CD14-positive monocyte (primary cell): ENCODE data around the gene NME7. TPM values are rescaled to one million over a fixed set of nuclear protein-coding genes. Genes with fewer than 3 reads are reported as not detected.

ENCODE experiments used
- DNase-seq, 3 donors: peaks; one replicate each; pipeline ENCODE4 v3.0.0-alpha.2; 2011 to 2022
- H2AFZ ChIP-seq: 2 replicates; pipeline ENCODE4 v1.6.0; 2012; ENCODE audit warnings: mild to moderate bottlenecking, low read depth, low read length, inconsistent platforms; ENCODE audit not compliant: insufficient read depth, poor library complexity, severe bottlenecking
- H3K27ac ChIP-seq, 2 donors: 1 replicate in 1 of 2; 2 replicates in 1 of 2; pipeline ENCODE4 v1.5.1; 2012 to 2013; ENCODE audit warnings: low read length in 2 of 2, control low read depth in 1 of 2, inconsistent platforms in 1 of 2, low read depth in 1 of 2, mild to moderate bottlenecking in 1 of 2
- H3K27me3 ChIP-seq, 2 donors: one replicate each; pipeline versions ENCODE4 v1.6.0 to v1.6.1; 2011 to 2013; ENCODE audit warnings: low read length in 2 of 2; ENCODE audit not compliant: control insufficient read depth in 2 of 2, insufficient read depth in 2 of 2
- H3K36me3 ChIP-seq, 2 donors: replicated peaks in 1 of 2; 1 replicate in 1 of 2; 2 replicates in 1 of 2; pipeline versions ENCODE4 v1.5.1 to v1.6.1; 2012 to 2013; ENCODE audit warnings: low read length in 2 of 2, control low read depth in 1 of 2, inconsistent platforms in 1 of 2, mild to moderate bottlenecking in 1 of 2; ENCODE audit not compliant: insufficient read depth in 2 of 2, control insufficient read depth in 1 of 2
- H3K4me1 ChIP-seq, 2 donors: 1 replicate in 1 of 2; 2 replicates in 1 of 2; pipeline versions ENCODE4 v1.5.1 to v1.6.1; 2012 to 2013; ENCODE audit warnings: low read length in 2 of 2, control low read depth in 1 of 2, inconsistent platforms in 1 of 2, mild to moderate bottlenecking in 1 of 2, moderate library complexity in 1 of 2; ENCODE audit not compliant: insufficient read depth in 2 of 2, control insufficient read depth in 1 of 2
- H3K4me2 ChIP-seq: replicated peaks from 2 replicates; pipeline ENCODE3; 2012; ENCODE audit warnings: low read length, moderate library complexity, mild to moderate bottlenecking; ENCODE audit not compliant: poor library complexity, severe bottlenecking; ENCODE audit errors: extremely low read depth
- H3K4me3 ChIP-seq, 3 experiments: fragments of 200-600 bp in 1 of 3; sonication (generic) in 1 of 3; replicated peaks in 1 of 3; 1 replicate in 2 of 3; 2 replicates in 1 of 3; pipeline ENCODE4 v1.5.1; 2011 to 2013; ENCODE audit warnings: low read length in 3 of 3, mild to moderate bottlenecking in 3 of 3, control low read depth in 2 of 3, low read depth in 2 of 3, inconsistent platforms in 1 of 3, moderate library complexity in 1 of 3
- H3K79me2 ChIP-seq: 2 replicates; pipeline ENCODE4 v1.6.0; 2012; ENCODE audit warnings: mild to moderate bottlenecking, control low read depth, inconsistent platforms, low read length, moderate library complexity; ENCODE audit not compliant: insufficient read depth
- H3K9ac ChIP-seq: 2 replicates; pipeline ENCODE4 v1.6.0; 2017; ENCODE audit warnings: low read length, mild to moderate bottlenecking; ENCODE audit not compliant: insufficient read depth, poor library complexity, severe bottlenecking
- H3K9me3 ChIP-seq, 2 donors: replicated peaks in 1 of 2; 1 replicate in 1 of 2; 2 replicates in 1 of 2; pipeline versions ENCODE4 v1.5.1 to v1.6.1; 2012 to 2013; ENCODE audit warnings: low read length in 2 of 2, control low read depth in 1 of 2; ENCODE audit not compliant: control insufficient read depth in 1 of 2, insufficient read depth in 1 of 2
- H4K20me1 ChIP-seq: 2 replicates; pipeline ENCODE4 v1.6.0; 2012; ENCODE audit warnings: mild to moderate bottlenecking, low read length, control low read depth, moderate library complexity; ENCODE audit not compliant: insufficient read depth
- H3K27ac Mint-ChIP-seq, 7 donors: one replicate each; pipeline ENCODE4 v1.8.0; 2020; ENCODE audit warnings: mild to moderate bottlenecking in 7 of 7, mixed read lengths in 7 of 7, moderate library complexity in 6 of 7, inconsistent platforms in 2 of 7
- H3K27me3 Mint-ChIP-seq, 3 donors: one replicate each; pipeline ENCODE4 v1.8.0; 2021 to 2022; ENCODE audit warnings: low read depth in 3 of 3, mild to moderate bottlenecking in 3 of 3, mixed read lengths in 3 of 3, moderate library complexity in 3 of 3, inconsistent platforms in 1 of 3
- H3K36me3 Mint-ChIP-seq, 2 donors: one replicate each; pipeline ENCODE4 v1.8.0; 2020; ENCODE audit warnings: mixed read lengths in 2 of 2, inconsistent platforms in 1 of 2, mild to moderate bottlenecking in 1 of 2
- H3K4me1 Mint-ChIP-seq: one replicate; pipeline ENCODE4 v1.8.0; 2020; ENCODE audit warnings: mild to moderate bottlenecking, mixed read lengths
- H3K4me3 Mint-ChIP-seq, 2 donors: one replicate each; pipeline ENCODE4 v1.8.0; 2020; ENCODE audit warnings: mild to moderate bottlenecking in 2 of 2, mixed read lengths in 2 of 2, moderate library complexity in 1 of 2
- H3K9me3 Mint-ChIP-seq, 7 donors: one replicate each; pipeline ENCODE4 v1.8.0; 2020 to 2022; ENCODE audit warnings: mixed read lengths in 7 of 7, mild to moderate bottlenecking in 6 of 7, moderate library complexity in 6 of 7, inconsistent platforms in 2 of 7
- WGBS: methylation state at CpG from one replicate; pipeline ENCODE4 v1.1.5; 2013; ENCODE audit warnings: missing lambda C conversion rate; ENCODE audit not compliant: insufficient coverage; 5-methylcytosine and 5-hydroxymethylcytosine counted together
- intact Hi-C, 2 donors: fragments of 100-400 bp; cut with micrococcal nuclease; formaldehyde crosslinking; loops; one replicate each; pipeline versions ENCODE4 v1.15.0 to v1.15.1; 2023
- polyA plus RNA-seq, 3 donors: library from polyadenylated mRNA; depleted of rRNA in 1 of 3; unstranded in 2 of 3; stranded (reverse) in 1 of 3; fragments of 300-500 nt in 2 of 3; fragments of >200 nt in 1 of 3; fragmentation: Illumina TruSeq in 2 of 3; gene quantifications; 1 replicate in 2 of 3; 2 replicates in 1 of 3; pipeline ENCODE4 v1.2.3, GENCODE V29; 2012 to 2021
- TF ChIP-seq, protein P1 (sequence below): fragments of 200-600 bp; IDR thresholded peaks from one replicate; pipeline ENCODE4 v1.8.0; 2022; ENCODE audit warnings: antibody characterized with exemption, mild to moderate bottlenecking

Gene NME7
- polyA plus RNA-seq, 3 donors = 3.5 to 8.0 (median 6.0) TPM

GRCh38 chr1:169330927-169331326, 36.7 kb downstream of the NME7 start:
- H3K9ac ChIP-seq = no peak overlapping the region
- no peak for DNase-seq
- peaks cover 11 to 14% of the 10 kb centered on the region in 2 donors for H3K4me1 ChIP-seq
- H3K4me2 ChIP-seq = no peak overlapping the region
- H3K36me3 Mint-ChIP-seq = peaks cover 0 to 4% of the 10 kb centered on the region in 2 donors
- no peak overlapping the region for H3K4me3 Mint-ChIP-seq
- H3K9me3 Mint-ChIP-seq = peaks cover 11 to 20% (median 15%) of the 10 kb centered on the region in 7 donors
- no peaks in the 10 kb centered on the region for H4K20me1 ChIP-seq
- H3K27me3 Mint-ChIP-seq = no peaks in the 10 kb centered on the region
- intact Hi-C loops = no loop called here
- no peak overlapping the region for H3K4me3 ChIP-seq
- no peak overlapping the region for H3K27ac ChIP-seq
- H3K79me2 ChIP-seq = no peaks in the 10 kb centered on the region
- no peak overlapping the region for H3K27ac Mint-ChIP-seq
- TF ChIP-seq, protein P1, sequence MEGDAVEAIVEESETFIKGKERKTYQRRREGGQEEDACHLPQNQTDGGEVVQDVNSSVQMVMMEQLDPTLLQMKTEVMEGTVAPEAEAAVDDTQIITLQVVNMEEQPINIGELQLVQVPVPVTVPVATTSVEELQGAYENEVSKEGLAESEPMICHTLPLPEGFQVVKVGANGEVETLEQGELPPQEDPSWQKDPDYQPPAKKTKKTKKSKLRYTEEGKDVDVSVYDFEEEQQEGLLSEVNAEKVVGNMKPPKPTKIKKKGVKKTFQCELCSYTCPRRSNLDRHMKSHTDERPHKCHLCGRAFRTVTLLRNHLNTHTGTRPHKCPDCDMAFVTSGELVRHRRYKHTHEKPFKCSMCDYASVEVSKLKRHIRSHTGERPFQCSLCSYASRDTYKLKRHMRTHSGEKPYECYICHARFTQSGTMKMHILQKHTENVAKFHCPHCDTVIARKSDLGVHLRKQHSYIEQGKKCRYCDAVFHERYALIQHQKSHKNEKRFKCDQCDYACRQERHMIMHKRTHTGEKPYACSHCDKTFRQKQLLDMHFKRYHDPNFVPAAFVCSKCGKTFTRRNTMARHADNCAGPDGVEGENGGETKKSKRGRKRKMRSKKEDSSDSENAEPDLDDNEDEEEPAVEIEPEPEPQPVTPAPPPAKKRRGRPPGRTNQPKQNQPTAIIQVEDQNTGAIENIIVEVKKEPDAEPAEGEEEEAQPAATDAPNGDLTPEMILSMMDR = no peak
- H3K9me3 ChIP-seq = peaks cover 0 to 4% of the 10 kb centered on the region in 2 donors
- no CpG with 5 or more reads among the region's 2 CpGs for WGBS
- H3K27me3 ChIP-seq = no peaks in the 10 kb centered on the region
- H2AFZ ChIP-seq = no peak overlapping the region
- no peaks in the 10 kb centered on the region for H3K36me3 ChIP-seq
- H3K4me1 Mint-ChIP-seq = peaks cover 12% of the 10 kb centered on the region

DNA sequence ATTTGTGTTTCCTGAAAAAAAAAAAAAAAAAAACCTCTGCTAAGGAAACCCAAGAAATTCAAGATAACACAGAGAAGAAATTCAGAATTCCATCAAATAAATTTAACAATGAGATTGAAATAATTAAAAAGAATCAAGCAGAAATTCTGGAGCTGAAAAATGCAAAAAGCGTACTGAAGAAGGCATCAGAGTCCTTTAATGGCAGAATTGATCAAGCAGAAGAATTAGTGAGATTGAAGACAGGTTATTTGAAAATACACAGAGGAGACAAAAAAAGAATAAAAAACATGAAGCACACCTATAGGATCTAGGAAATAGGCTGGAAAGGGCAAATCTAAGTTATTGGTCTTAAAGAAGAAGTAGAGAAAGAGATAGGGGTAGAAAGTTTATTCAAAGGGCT, 38.2 kb downstream of the NME7 start:
- Mint-ChIP-seq H3K4me1 (peaks cover 12% of the 10 kb centered on the region), H3K27ac (no peak overlapping the region), H3K36me3 (peaks cover 0 to 4% of the 10 kb centered on the region in 2 donors), H3K4me3 (no peak overlapping the region), H3K9me3 (peaks cover 9 to 20% (median 13%) of the 10 kb centered on the region in 7 donors), H3K27me3 (no peaks in the 10 kb centered on the region)
- H3K4me2 ChIP-seq = no peak overlapping the region
- H3K27ac ChIP-seq = no peak overlapping the region
- TF ChIP-seq, protein P1 = no peak
- H3K4me3 ChIP-seq = no peak overlapping the region
- H3K4me1 ChIP-seq = peaks cover 11 to 14% of the 10 kb centered on the region in 2 donors
- no peak overlapping the region for H3K9ac ChIP-seq
- H2AFZ ChIP-seq = no peak overlapping the region
- no peaks in the 10 kb centered on the region for H3K27me3 ChIP-seq
- no peaks in the 10 kb centered on the region for H3K79me2 ChIP-seq
- 100% methylated on average over 1 of the region's 1 CpG for WGBS
- DNase-seq = no peak
- no peaks in the 10 kb centered on the region for H3K36me3 ChIP-seq
- intact Hi-C loops = no loop called here
- H4K20me1 ChIP-seq = no peaks in the 10 kb centered on the region
- peaks cover 0 to 4% of the 10 kb centered on the region in 2 donors for H3K9me3 ChIP-seq
